Stomach (tissue), 4 donors: ENCODE data around the gene IGF1R.

Source experiments
- CTCF ChIP-seq, 7 experiments: fragments of 450-650 bp in 4 of 7; fragments of 200-600 bp in 3 of 7; sonication (generic) in 3 of 7; IDR thresholded peaks; one replicate each; pipeline ENCODE4 v1.5.1; 2016 to 2019; ENCODE audit warnings: antibody characterized with exemption in 7 of 7, control low read depth in 2 of 7, mild to moderate bottlenecking in 1 of 7
- EP300 ChIP-seq: sonication (generic); formaldehyde crosslinking; IDR thresholded peaks from one replicate; pipeline ENCODE4 v1.6.1; 2017; ENCODE audit warnings: antibody characterized with exemption
- POLR2A ChIP-seq, 4 donors: fragments of 450-650 bp; IDR thresholded peaks; one replicate each; pipeline ENCODE4 v1.6.1; 2016; ENCODE audit warnings: antibody characterized with exemption in 4 of 4, control low read depth in 2 of 4, mild to moderate bottlenecking in 1 of 4, moderate library complexity in 1 of 4
- POLR2AphosphoS5 ChIP-seq, 3 donors: sonication (generic); formaldehyde crosslinking; IDR thresholded peaks; one replicate each; pipeline ENCODE4 v1.6.1; 2016; ENCODE audit warnings: antibody characterized with exemption in 3 of 3

GRCh38 chr15:98902931-98903330 is 254.6 kb downstream of the IGF1R start:
- TF ChIP-seq POLR2A (IDR thresholded peaks at IDR 0.05), result no peak
- no peak for TF ChIP-seq CTCF (IDR thresholded peaks at IDR 0.05)
- no peak for TF ChIP-seq EP300
- no peak for TF ChIP-seq POLR2AphosphoS5 (IDR thresholded peaks at IDR 0.05)
